ENCODE data around the gene HOXA9.

Gene HOXA9

DNA sequence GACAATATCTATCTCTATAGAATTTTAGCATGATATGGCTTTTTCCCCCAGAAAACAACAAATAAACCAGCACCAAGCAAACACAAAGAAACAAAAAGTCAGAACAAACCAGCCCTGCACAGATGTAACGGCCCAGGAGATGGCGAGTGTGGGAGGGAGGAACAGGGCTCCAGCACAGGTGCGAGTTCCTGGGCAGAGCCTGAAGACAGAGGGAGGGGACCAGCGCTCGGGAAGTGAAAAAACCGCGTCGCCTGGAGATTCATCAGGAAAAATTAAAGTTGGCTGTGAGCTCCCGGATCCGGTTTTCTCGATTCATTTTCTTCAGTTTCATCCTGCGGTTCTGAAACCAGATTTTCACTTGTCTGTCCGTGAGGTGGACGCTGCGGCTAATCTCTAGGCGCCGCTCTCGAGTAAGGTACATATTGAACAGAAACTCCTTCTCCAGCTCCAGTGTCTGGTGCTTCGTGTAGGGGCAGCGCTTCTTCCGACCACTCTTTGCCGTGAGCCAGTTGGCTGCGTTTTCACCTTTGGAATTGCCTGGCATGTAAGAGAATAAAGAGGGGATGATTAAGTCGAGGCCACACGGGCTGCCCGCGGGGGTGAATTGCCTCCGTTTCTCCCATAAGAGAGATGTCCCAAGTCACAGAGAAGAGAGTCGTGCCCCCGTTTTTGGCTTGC, 6.4 kb upstream of the HOXA9 start:
- DNase-seq (ENCODE audit: low read depth in 1 of 2, low spot score in 1 of 2) = no peak
- Histone ChIP-seq H3K4me3 (replicated peaks; ENCODE audit: insufficient read depth, low read length) (no peak overlapping the region), H3K27me3 (ENCODE audit: insufficient read depth, poor library complexity, severe bottlenecking) (peaks cover 77% of the 10 kb centered on the region), H3K27ac (replicated peaks) (no peak overlapping the region)
- TF ChIP-seq SPI1 (IDR thresholded peaks at IDR 0.05; ENCODE audit: borderline replicate concordance, low read depth) (no peak), POLR2AphosphoS5 (IDR thresholded peaks at IDR 0.05; ENCODE audit: low read depth) (no peak), GABPA (IDR thresholded peaks at IDR 0.05; ENCODE audit: low read depth) (no peak)
- TF ChIP-seq, protein P1, sequence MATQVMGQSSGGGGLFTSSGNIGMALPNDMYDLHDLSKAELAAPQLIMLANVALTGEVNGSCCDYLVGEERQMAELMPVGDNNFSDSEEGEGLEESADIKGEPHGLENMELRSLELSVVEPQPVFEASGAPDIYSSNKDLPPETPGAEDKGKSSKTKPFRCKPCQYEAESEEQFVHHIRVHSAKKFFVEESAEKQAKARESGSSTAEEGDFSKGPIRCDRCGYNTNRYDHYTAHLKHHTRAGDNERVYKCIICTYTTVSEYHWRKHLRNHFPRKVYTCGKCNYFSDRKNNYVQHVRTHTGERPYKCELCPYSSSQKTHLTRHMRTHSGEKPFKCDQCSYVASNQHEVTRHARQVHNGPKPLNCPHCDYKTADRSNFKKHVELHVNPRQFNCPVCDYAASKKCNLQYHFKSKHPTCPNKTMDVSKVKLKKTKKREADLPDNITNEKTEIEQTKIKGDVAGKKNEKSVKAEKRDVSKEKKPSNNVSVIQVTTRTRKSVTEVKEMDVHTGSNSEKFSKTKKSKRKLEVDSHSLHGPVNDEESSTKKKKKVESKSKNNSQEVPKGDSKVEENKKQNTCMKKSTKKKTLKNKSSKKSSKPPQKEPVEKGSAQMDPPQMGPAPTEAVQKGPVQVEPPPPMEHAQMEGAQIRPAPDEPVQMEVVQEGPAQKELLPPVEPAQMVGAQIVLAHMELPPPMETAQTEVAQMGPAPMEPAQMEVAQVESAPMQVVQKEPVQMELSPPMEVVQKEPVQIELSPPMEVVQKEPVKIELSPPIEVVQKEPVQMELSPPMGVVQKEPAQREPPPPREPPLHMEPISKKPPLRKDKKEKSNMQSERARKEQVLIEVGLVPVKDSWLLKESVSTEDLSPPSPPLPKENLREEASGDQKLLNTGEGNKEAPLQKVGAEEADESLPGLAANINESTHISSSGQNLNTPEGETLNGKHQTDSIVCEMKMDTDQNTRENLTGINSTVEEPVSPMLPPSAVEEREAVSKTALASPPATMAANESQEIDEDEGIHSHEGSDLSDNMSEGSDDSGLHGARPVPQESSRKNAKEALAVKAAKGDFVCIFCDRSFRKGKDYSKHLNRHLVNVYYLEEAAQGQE (IDR thresholded peaks at IDR 0.05; ENCODE audit: insufficient replicate concordance, low read depth) = no peak
- TF ChIP-seq, protein P2, sequence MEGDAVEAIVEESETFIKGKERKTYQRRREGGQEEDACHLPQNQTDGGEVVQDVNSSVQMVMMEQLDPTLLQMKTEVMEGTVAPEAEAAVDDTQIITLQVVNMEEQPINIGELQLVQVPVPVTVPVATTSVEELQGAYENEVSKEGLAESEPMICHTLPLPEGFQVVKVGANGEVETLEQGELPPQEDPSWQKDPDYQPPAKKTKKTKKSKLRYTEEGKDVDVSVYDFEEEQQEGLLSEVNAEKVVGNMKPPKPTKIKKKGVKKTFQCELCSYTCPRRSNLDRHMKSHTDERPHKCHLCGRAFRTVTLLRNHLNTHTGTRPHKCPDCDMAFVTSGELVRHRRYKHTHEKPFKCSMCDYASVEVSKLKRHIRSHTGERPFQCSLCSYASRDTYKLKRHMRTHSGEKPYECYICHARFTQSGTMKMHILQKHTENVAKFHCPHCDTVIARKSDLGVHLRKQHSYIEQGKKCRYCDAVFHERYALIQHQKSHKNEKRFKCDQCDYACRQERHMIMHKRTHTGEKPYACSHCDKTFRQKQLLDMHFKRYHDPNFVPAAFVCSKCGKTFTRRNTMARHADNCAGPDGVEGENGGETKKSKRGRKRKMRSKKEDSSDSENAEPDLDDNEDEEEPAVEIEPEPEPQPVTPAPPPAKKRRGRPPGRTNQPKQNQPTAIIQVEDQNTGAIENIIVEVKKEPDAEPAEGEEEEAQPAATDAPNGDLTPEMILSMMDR (IDR thresholded peaks at IDR 0.05; ENCODE audit: insufficient read depth, low read length) = no peak

DNA sequence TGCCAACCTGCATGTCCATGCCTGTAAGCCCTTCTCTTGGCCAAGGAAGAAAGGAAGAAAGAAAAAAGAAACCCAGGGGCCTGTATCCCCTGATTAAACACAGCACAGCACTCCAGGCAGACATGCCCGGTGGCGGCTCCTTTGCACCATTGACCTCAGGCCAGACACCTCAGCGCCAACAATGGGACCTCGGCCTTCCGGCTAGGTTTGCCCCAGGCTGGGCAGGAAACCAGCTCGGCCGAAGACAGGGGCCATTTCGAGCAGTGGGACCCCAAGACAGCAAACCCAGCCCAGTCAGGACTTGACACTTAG, 5.9 kb upstream of the HOXA9 start:
- Histone ChIP-seq H3K4me3 (replicated peaks; ENCODE audit: insufficient read depth, low read length) (no peak overlapping the region), H3K27ac (replicated peaks) (no peak overlapping the region), H3K27me3 (ENCODE audit: insufficient read depth, poor library complexity, severe bottlenecking) (peaks cover 82% of the 10 kb centered on the region)
- DNase-seq (ENCODE audit: low read depth in 1 of 2, low spot score in 1 of 2) = no peak
- TF ChIP-seq, protein P2 (IDR thresholded peaks at IDR 0.05; ENCODE audit: insufficient read depth, low read length) = no peak

DNA sequence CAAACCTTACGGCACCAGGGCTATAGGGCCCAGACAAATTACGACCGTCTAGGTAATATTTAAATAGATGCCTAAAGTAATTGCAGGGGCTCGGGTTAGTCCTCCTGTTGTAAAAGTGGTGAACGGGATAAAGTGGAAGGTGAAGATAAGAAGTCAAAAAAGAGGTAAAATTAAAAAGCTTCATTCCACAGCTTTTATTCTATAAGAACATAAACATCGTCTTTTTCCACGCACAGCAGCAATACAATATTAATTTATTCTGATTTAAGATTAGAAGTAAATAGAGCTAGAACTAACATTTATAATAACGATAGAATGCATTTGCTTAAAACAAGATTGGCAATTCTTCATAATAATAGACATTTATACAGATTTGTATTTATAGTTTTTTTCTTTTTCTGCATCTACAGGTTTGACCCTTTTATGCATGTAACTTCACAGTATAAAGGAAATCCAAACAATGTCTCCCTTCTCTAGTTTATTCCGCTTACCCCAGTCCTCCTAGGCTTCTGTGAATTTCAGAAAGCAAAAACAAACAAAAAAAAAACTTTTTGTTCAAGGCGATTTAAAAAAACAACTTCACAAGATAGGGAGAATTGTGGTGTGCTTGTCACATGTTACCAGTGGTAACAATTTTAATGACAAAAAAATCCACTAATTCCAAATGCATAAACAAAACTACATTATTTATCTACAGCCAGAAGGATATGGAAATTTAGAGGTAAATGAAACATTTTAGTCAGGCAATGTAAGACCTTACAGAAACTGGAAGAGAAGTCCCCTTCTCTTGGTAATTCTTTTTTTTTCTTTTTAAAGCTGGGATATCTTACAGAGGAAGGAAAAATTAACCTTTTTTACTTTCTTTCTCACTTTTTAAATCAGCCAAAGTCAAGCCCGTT, 5.3 kb upstream of the HOXA9 start:
- H3K27me3 ChIP-seq (ENCODE audit: insufficient read depth, poor library complexity, severe bottlenecking) = peaks cover 88% of the 10 kb centered on the region
- H3K27ac ChIP-seq (replicated peaks) = no peak overlapping the region
- no peak for DNase-seq (ENCODE audit: low read depth in 1 of 2, low spot score in 1 of 2)
- TF ChIP-seq POLR2AphosphoS5 (IDR thresholded peaks at IDR 0.05; ENCODE audit: low read depth) (no peak), SPI1 (IDR thresholded peaks at IDR 0.05; ENCODE audit: borderline replicate concordance, low read depth) (no peak), GABPA (IDR thresholded peaks at IDR 0.05; ENCODE audit: low read depth) (no peak)
- TF ChIP-seq, protein P1 (IDR thresholded peaks at IDR 0.05; ENCODE audit: insufficient replicate concordance, low read depth) = no peak
- TF ChIP-seq, protein P2 (IDR thresholded peaks at IDR 0.05; ENCODE audit: insufficient read depth, low read length) = no peak
- no peak overlapping the region for H3K4me3 ChIP-seq (replicated peaks; ENCODE audit: insufficient read depth, low read length)
